ENCODE measurements around the gene SLC25A3. TPM values are rescaled to one million over a fixed set of nuclear protein-coding genes. Genes with fewer than 3 reads are reported as not detected.

The SLC25A3 gene
- total and polyA plus RNA-seq, 9 of the 15 experiments (the other 6 are each of a cell fraction or from before 2014, with no cell fraction given) = 264 to 766 (median 495) TPM

DNA sequence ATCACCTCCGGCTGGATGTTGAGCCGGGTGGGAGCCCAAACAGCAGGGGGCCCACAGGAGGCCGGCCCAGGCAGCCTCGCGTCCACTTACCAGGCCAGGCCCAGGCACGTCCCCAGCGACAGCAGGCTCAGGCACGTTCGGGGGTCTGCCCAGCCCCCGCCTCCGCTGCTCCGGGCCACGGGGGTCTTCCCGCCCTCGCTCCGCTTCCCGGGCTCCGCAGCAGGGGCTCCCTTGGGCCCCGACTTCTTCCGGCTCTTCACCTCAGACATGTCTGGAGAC is 50.9 kb downstream of the SLC25A3 start (continued):
- peak; percentile 37; the same call in 1 of the 2 replicates for TF ChIP-seq RB1 (IDR thresholded peaks at IDR 0.05; ENCODE audit: low read depth)
- peak; percentile 54; the same call in 1 of the 2 replicates for TF ChIP-seq GABPB1 (CRISPR knock-in tag; IDR thresholded peaks at IDR 0.05)
- TF ChIP-seq ZNF282 (CRISPR knock-in tag; IDR thresholded peaks at IDR 0.05) = no peak
- no peak for TF ChIP-seq ETV1 (tag; conservative IDR thresholded peaks at IDR 0.05; ENCODE audit: low read depth)
- TF ChIP-seq TCFL5 (CRISPR knock-in tag; conservative IDR thresholded peaks at IDR 0.05) = no peak
- no peak for TF ChIP-seq POU5F1 (IDR thresholded peaks at IDR 0.05; ENCODE audit: borderline replicate concordance, low read depth, low read length, partially characterized antibody)
- TF ChIP-seq RBM22 (IDR thresholded peaks at IDR 0.05; ENCODE audit: low read depth, low read length, poor library complexity, severe bottlenecking) = no peak
- TF ChIP-seq, protein P1, sequence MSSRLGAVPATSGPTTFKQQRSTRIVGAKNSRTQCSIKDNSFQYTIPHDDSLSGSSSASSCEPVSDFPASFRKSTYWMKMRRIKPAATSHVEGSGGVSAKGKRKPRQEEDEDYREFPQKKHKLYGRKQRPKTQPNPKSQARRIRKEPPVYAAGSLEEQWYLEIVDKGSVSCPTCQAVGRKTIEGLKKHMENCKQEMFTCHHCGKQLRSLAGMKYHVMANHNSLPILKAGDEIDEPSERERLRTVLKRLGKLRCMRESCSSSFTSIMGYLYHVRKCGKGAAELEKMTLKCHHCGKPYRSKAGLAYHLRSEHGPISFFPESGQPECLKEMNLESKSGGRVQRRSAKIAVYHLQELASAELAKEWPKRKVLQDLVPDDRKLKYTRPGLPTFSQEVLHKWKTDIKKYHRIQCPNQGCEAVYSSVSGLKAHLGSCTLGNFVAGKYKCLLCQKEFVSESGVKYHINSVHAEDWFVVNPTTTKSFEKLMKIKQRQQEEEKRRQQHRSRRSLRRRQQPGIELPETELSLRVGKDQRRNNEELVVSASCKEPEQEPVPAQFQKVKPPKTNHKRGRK (tag; IDR thresholded peaks at IDR 0.05) = no peak
- TF ChIP-seq, protein P2, sequence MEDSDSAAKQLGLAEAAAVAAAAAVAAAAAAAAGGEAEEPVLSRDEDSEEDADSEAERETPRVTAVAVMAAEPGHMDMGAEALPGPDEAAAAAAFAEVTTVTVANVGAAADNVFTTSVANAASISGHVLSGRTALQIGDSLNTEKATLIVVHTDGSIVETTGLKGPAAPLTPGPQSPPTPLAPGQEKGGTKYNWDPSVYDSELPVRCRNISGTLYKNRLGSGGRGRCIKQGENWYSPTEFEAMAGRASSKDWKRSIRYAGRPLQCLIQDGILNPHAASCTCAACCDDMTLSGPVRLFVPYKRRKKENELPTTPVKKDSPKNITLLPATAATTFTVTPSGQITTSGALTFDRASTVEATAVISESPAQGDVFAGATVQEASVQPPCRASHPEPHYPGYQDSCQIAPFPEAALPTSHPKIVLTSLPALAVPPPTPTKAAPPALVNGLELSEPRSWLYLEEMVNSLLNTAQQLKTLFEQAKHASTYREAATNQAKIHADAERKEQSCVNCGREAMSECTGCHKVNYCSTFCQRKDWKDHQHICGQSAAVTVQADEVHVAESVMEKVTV (CRISPR knock-in tag; IDR thresholded peaks at IDR 0.05) = no peak
- no peak for TF ChIP-seq HEY1 (CRISPR knock-in tag; IDR thresholded peaks at IDR 0.05; ENCODE audit: borderline replicate concordance)
- TF ChIP-seq ZNF431 (CRISPR knock-in tag; IDR thresholded peaks at IDR 0.05) = peak; percentile 37; the same call in 1 of the 2 replicates
- no peak for TF ChIP-seq MCM3 (IDR thresholded peaks at IDR 0.05)
- TF ChIP-seq PURB (CRISPR knock-in tag; IDR thresholded peaks at IDR 0.05; ENCODE audit: low read depth) = no peak; the same call in 1 of the 2 replicates
- TF ChIP-seq, protein P3, sequence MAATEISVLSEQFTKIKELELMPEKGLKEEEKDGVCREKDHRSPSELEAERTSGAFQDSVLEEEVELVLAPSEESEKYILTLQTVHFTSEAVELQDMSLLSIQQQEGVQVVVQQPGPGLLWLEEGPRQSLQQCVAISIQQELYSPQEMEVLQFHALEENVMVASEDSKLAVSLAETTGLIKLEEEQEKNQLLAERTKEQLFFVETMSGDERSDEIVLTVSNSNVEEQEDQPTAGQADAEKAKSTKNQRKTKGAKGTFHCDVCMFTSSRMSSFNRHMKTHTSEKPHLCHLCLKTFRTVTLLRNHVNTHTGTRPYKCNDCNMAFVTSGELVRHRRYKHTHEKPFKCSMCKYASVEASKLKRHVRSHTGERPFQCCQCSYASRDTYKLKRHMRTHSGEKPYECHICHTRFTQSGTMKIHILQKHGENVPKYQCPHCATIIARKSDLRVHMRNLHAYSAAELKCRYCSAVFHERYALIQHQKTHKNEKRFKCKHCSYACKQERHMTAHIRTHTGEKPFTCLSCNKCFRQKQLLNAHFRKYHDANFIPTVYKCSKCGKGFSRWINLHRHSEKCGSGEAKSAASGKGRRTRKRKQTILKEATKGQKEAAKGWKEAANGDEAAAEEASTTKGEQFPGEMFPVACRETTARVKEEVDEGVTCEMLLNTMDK (IDR thresholded peaks at IDR 0.05; ENCODE audit: borderline replicate concordance, insufficient read depth, low read depth, low read length, poor library complexity, severe bottlenecking) = no peak
- TF ChIP-seq, protein P4, sequence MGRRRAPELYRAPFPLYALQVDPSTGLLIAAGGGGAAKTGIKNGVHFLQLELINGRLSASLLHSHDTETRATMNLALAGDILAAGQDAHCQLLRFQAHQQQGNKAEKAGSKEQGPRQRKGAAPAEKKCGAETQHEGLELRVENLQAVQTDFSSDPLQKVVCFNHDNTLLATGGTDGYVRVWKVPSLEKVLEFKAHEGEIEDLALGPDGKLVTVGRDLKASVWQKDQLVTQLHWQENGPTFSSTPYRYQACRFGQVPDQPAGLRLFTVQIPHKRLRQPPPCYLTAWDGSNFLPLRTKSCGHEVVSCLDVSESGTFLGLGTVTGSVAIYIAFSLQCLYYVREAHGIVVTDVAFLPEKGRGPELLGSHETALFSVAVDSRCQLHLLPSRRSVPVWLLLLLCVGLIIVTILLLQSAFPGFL (CRISPR knock-in tag; IDR thresholded peaks at IDR 0.05) = no peak
- TF ChIP-seq, protein P5, sequence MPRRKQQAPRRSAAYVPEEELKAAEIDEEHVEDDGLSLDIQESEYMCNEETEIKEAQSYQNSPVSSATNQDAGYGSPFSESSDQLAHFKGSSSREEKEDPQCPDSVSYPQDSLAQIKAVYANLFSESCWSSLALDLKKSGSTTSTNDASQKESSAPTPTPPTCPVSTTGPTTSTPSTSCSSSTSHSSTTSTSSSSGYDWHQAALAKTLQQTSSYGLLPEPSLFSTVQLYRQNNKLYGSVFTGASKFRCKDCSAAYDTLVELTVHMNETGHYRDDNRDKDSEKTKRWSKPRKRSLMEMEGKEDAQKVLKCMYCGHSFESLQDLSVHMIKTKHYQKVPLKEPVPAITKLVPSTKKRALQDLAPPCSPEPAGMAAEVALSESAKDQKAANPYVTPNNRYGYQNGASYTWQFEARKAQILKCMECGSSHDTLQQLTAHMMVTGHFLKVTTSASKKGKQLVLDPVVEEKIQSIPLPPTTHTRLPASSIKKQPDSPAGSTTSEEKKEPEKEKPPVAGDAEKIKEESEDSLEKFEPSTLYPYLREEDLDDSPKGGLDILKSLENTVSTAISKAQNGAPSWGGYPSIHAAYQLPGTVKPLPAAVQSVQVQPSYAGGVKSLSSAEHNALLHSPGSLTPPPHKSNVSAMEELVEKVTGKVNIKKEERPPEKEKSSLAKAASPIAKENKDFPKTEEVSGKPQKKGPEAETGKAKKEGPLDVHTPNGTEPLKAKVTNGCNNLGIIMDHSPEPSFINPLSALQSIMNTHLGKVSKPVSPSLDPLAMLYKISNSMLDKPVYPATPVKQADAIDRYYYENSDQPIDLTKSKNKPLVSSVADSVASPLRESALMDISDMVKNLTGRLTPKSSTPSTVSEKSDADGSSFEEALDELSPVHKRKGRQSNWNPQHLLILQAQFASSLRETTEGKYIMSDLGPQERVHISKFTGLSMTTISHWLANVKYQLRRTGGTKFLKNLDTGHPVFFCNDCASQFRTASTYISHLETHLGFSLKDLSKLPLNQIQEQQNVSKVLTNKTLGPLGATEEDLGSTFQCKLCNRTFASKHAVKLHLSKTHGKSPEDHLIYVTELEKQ (CRISPR knock-in tag; IDR thresholded peaks at IDR 0.05) = no peak
- no peak for TF ChIP-seq MAFK (IDR thresholded peaks at IDR 0.05; ENCODE audit: low read length)
- TF ChIP-seq, protein P6, sequence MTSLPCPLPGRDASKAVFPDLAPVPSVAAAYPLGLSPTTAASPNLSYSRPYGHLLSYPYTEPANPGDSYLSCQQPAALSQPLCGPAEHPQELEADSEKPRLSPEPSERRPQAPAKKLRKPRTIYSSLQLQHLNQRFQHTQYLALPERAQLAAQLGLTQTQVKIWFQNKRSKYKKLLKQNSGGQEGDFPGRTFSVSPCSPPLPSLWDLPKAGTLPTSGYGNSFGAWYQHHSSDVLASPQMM (CRISPR knock-in tag; IDR thresholded peaks at IDR 0.05) = no peak

All from K562 (cell line).